Thyroid gland (tissue), 4 donors: Measurements from ENCODE around the gene FAM131C. TPM values are rescaled to one million over a fixed set of nuclear protein-coding genes. Genes with fewer than 3 reads are reported as not detected.

ENCODE experiments used
- DNase-seq, 2 donors: peaks; one replicate each; pipeline ENCODE4 v3.0.0-alpha.2; 2019
- H3K27ac ChIP-seq, 3 donors: fragments of 200-600 bp; sonication (generic); 1 replicate in 2 of 3; 2 replicates in 1 of 3; pipeline ENCODE4 v1.5.1; 2016 to 2019; ENCODE audit warnings: mild to moderate bottlenecking in 1 of 3, moderate library complexity in 1 of 3
- H3K27me3 ChIP-seq: fragments of 200-600 bp; sonication (generic); one replicate; pipeline ENCODE4 v1.5.1; 2019
- H3K36me3 ChIP-seq, 2 donors: fragments of 200-600 bp; sonication (generic); one replicate each; pipeline ENCODE4 v1.5.1; 2016 to 2019
- H3K4me1 ChIP-seq, 2 donors: fragments of 200-600 bp; sonication (generic); one replicate each; pipeline ENCODE4 v1.5.1; 2017 to 2019
- H3K4me3 ChIP-seq, 3 donors: fragments of 200-600 bp; sonication (generic); replicated peaks in 1 of 3; 1 replicate in 2 of 3; 2 replicates in 1 of 3; pipeline ENCODE4 v1.5.1; 2016; ENCODE audit warnings: mild to moderate bottlenecking in 1 of 3
- H3K9me3 ChIP-seq: fragments of 200-600 bp; sonication (generic); one replicate; pipeline ENCODE4 v1.5.1; 2017
- CTCF ChIP-seq, 6 experiments: fragments of 200-600 bp in 3 of 6; fragments of 450-650 bp in 3 of 6; sonication (generic) in 3 of 6; IDR thresholded peaks; one replicate each; pipeline ENCODE4 v1.5.1; 2016 to 2019; ENCODE audit warnings: antibody characterized with exemption in 6 of 6, mild to moderate bottlenecking in 2 of 6, inconsistent platforms in 1 of 6, moderate library complexity in 1 of 6
- POLR2A ChIP-seq, 2 donors: fragments of 450-650 bp; IDR thresholded peaks; one replicate each; pipeline ENCODE4 v1.6.1; 2017; ENCODE audit warnings: antibody characterized with exemption in 2 of 2, mild to moderate bottlenecking in 2 of 2, moderate library complexity in 1 of 2
- WGBS, 2 donors: methylation state at CpG; one replicate each; pipeline ENCODE4 v1.1.5; 2017; 5-methylcytosine and 5-hydroxymethylcytosine counted together
- intact Hi-C: fragments of 100-400 bp; cut with DNase I; formaldehyde crosslinking; loops from one replicate; pipeline ENCODE4 v1.15.1; 2023
- total RNA-seq, 4 donors: library from RNA; depleted of rRNA; stranded (reverse); fragments of >200 nt; gene quantifications; one replicate each; pipeline ENCODE4 v1.2.3, GENCODE V29; 2016

FAM131C gene
- total RNA-seq, 4 donors from 2014 or later = 0.42 to 2.7 (median 1.5) TPM

- DNase-seq = no peak
- H3K36me3 ChIP-seq = no peaks in the 10 kb centered on the region
- H3K4me1 ChIP-seq = peaks cover 8 to 50% of the 10 kb centered on the region in 2 donors
- no peak overlapping the region for H3K4me3 ChIP-seq
- 81 to 85% methylated on average over 11 to 14 of the region's 14 CpGs for WGBS, 2 donors
- H3K27me3 ChIP-seq = no peaks in the 10 kb centered on the region
- H3K27ac ChIP-seq = peak overlapping the region in 2 of 3 donors; percentile 12 to 52
- H3K9me3 ChIP-seq = no peaks in the 10 kb centered on the region
- intact Hi-C loops = loop anchor here (2.0 to 5.0 kb wide), 2 partner anchors 113 to 286 kb away; no protein-coding TSS in a partner anchor
- TF ChIP-seq POLR2A (IDR thresholded peaks at IDR 0.05) (no peak), CTCF (IDR thresholded peaks at IDR 0.05) (no peak)
Observed at GRCh38 chr1:16076031-16076864, 2.8 kb upstream of the FAM131C start.

DNA sequence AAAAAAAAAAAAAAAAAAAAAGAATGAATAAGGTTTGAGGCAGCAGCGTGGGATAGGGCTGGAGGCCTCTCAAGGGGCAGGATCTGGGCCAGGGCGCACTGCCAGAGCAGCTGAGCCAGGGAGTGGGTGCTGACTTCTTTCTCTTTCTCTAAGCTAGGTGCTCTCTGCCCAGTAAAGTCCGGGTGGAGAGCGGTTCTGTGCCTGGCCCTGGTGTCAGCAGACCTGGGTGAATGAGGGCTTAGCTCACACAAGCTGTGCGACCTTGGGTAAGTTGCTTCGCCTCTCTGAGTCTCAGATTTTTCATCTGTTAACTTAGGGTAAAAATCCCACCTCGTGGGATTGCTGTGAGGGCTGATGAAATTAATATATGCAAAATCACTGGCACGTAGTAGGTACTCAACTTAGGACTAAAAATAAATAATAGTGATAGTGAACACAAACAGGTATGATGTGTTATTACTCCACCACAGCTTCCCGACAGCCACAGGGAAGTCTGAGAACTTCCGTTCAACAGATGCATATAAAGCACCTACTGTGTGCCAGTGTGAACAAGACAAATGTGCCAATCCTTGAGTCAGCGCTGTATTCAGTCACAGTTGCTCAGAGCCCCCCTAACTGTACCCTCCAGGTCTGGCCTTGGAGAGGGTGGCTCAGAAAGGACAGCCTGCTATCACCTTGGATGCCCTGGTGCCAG lies 2.0 kb upstream of the FAM131C start:
- peak; percentile 93 for DNase-seq
- peaks cover 8 to 50% of the 10 kb centered on the region in 2 donors for H3K4me1 ChIP-seq
- WGBS, 2 donors = 56 to 59% methylated on average over 11 of the region's 11 CpGs
- no peaks in the 10 kb centered on the region for H3K9me3 ChIP-seq
- H3K36me3 ChIP-seq = no peaks in the 10 kb centered on the region
- intact Hi-C loops = loop anchor here (2.0 to 5.0 kb wide), 2 partner anchors 113 to 287 kb away; no protein-coding TSS in a partner anchor
- peak overlapping the region in 1 of 3 donors; percentile 52 for H3K27ac ChIP-seq
- H3K27me3 ChIP-seq = no peaks in the 10 kb centered on the region
- TF ChIP-seq POLR2A (IDR thresholded peaks at IDR 0.05) (no peak), CTCF (IDR thresholded peaks at IDR 0.05) (no peak)
- no peak overlapping the region for H3K4me3 ChIP-seq

DNA sequence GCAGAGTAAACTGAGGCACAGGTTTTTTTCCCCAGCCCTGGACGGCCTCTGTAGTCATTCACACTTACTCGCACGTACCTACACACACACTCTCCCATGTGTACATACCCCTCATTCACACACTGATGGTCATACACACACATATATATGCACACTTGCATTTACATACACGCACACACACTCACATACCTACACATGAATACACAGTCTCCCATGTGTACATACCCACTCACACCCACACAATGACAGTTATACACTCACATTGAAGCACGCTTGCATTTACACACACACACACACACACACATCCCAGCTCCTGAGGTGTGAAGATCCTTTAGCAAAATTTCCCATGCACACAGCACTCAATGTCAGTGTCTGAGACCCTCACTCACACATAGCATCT lies 766 bp upstream of the FAM131C start:
- no peak for DNase-seq
- intact Hi-C loops = no loop called here

DNA sequence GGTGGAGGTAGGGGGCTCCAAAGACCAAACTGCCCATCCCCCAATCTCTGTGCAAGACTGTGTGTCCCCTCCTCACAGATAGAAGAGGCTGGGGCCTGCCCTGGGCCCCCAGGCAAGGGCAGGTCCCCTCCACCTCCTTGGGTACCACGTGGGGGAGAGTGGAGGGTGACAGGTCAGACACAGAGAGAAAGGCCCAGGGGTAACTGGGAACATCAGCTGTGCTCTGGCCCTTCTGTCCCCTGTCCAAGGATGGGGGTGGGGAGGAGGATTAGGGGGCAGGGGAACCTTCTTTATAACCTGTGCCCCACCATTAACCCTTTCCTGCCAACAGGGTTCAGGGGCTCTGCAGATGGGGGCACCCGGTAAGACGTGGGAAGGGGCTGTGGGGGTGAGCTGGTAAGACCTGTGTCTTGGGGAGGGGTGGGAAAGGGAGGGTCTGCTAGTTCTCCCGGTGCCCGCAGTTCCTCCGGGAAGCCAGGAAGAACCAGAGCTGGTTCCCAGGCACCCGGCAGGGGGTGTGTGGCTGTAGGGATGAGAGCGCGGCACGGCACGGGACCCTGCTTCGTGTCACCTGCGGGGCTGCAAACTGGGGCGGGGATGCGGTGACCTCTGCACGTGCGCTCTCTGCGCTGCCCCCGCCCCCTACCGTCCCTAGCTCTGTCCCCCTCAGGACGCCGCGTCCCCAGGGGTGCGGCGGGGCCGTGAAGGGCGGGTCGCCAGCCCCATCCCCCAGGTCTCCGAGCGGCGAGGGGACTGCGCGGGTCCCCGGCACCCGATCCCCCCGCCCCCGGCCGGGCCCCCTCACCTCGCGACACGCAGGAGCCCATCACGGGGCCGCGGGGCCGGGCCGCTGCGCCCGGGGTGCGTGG lies 601 bp downstream of the FAM131C start:
- H3K27me3 ChIP-seq = no peaks in the 10 kb centered on the region
- H3K27ac ChIP-seq = peak overlapping the region in 1 of 3 donors; percentile 65
- 10 to 19% methylated on average over 6 to 43 of the region's 49 CpGs for WGBS, 2 donors
- no peaks in the 10 kb centered on the region for H3K36me3 ChIP-seq
- intact Hi-C loops = no loop called here
- TF ChIP-seq POLR2A (IDR thresholded peaks at IDR 0.05) (no peak), CTCF (IDR thresholded peaks at IDR 0.05) (no peak)
- H3K4me1 ChIP-seq = peaks cover 19 to 55% of the 10 kb centered on the region in 2 donors
- H3K9me3 ChIP-seq = no peaks in the 10 kb centered on the region
- peak overlapping the region in 1 of 3 donors; percentile 37 for H3K4me3 ChIP-seq
- DNase-seq = peak; percentile 33 to 36

More for the DNA sequence above, 766 bp upstream of the FAM131C start:
- Histone ChIP-seq H3K4me1 (peaks cover 8 to 49% of the 10 kb centered on the region in 2 donors), H3K27ac (no peak overlapping the region), H3K36me3 (no peaks in the 10 kb centered on the region), H3K9me3 (no peaks in the 10 kb centered on the region), H3K27me3 (no peaks in the 10 kb centered on the region), H3K4me3 (no peak overlapping the region)
- WGBS, 2 donors = 81 to 86% methylated on average over 5 of the region's 5 CpGs
- no peak for TF ChIP-seq CTCF (IDR thresholded peaks at IDR 0.05)
- TF ChIP-seq POLR2A (IDR thresholded peaks at IDR 0.05) = no peak
